OCI-LY1 (cell line): ENCODE data around the gene PPP2R5C.

ENCODE experiments used
- EZH2 ChIP-seq: fragments of 200-600 bp; sonication (generic), shearing (Covaris generic); IDR thresholded peaks from 2 replicates; pipeline ENCODE4 v1.8.0; 2017; ENCODE audit warnings: borderline replicate concordance, mixed run types, mild to moderate bottlenecking, antibody characterized with exemption, low read length, moderate library complexity, mixed read lengths
- TF ChIP-seq, protein P1 (sequence below): fragments of 200-600 bp; sonication (generic), shearing (Covaris generic); IDR thresholded peaks from 2 replicates; pipeline ENCODE4 v1.5.1; 2017; ENCODE audit warnings: mild to moderate bottlenecking, antibody characterized with exemption, low read length, moderate library complexity, mixed read lengths

DNA sequence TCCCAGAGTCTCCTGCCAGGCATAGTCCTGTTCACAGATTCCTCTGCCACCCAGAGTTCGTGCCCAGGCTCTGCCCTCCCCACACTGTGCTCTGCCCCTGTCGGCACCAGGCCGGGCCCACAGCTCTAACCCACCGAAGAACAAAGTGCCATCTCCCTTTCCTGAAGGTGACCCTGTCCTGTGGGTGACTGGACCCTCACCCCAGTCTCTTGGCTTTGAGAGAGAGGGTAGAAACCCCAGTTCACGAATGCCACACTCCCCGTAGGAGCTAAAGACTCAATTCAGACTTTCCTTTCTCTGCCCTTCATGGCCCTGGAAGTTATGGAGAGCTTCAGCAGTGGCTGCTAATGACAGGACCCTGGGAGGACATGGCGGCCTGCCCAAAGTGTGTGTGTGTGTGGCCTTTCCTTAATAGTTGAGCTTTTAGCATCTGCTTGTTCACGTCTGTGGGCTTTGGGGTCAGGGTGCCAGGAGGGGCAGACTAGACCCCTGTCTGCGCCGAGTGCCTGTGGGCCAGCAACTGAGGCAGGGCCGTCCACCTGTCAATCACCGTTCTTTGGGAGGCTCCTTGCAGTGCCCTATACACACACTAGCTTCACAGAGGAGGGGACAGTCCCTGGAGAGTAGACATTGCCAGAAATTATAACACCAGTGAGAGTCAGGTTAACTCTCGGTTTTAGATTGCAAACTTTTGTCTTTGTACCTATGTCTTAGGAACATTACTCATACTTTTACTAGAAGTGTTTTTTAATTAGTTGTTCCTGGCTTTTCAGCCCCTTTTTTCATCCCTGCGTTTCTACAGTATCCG, 118.2 kb downstream of the PPP2R5C start:
- TF ChIP-seq, protein P1, sequence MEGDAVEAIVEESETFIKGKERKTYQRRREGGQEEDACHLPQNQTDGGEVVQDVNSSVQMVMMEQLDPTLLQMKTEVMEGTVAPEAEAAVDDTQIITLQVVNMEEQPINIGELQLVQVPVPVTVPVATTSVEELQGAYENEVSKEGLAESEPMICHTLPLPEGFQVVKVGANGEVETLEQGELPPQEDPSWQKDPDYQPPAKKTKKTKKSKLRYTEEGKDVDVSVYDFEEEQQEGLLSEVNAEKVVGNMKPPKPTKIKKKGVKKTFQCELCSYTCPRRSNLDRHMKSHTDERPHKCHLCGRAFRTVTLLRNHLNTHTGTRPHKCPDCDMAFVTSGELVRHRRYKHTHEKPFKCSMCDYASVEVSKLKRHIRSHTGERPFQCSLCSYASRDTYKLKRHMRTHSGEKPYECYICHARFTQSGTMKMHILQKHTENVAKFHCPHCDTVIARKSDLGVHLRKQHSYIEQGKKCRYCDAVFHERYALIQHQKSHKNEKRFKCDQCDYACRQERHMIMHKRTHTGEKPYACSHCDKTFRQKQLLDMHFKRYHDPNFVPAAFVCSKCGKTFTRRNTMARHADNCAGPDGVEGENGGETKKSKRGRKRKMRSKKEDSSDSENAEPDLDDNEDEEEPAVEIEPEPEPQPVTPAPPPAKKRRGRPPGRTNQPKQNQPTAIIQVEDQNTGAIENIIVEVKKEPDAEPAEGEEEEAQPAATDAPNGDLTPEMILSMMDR = no peak
- TF ChIP-seq EZH2 = no peak
